ENCODE results near the gene SHROOM1. TPM values are rescaled to one million over a fixed set of nuclear protein-coding genes. Genes with fewer than 3 reads are reported as not detected.

Gene SHROOM1
- total RNA-seq, 1 donor from 2014 or later, result 4.5 TPM

DNA sequence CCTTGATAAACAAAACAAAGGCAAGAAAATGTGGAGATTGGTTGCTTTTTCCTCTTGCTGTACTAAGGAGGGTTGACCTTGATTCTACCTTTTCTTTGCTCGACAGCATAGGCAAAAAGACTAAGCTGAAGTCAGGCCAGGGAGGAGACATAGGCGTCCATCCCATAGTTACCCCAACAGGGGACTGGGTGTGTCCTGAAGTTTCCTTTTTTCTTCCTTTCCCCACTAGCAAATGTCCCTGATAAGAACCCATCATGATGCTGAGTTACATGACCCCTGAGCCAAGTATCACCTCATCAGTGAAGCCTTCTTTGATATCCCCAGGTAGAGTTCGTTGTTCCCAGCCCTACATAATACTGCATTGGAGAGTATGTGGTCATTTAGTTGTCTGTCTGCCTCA is 9.9 kb upstream of the SHROOM1 start:
- Mint-ChIP-seq H3K27ac (ENCODE audit: unreplicated experiment) (no peak overlapping the region), H3K4me1 (ENCODE audit: unreplicated experiment) (peaks cover 11% of the 10 kb centered on the region), H3K36me3 (ENCODE audit: unreplicated experiment) (no peaks in the 10 kb centered on the region), H3K9me3 (ENCODE audit: unreplicated experiment) (no peaks in the 10 kb centered on the region), H3K27me3 (ENCODE audit: unreplicated experiment) (no peaks in the 10 kb centered on the region), H3K4me3 (ENCODE audit: unreplicated experiment) (no peak overlapping the region)
- DNase-seq (ENCODE audit: extremely low spot score, unreplicated experiment), result no peak
- TF ChIP-seq, protein P1, sequence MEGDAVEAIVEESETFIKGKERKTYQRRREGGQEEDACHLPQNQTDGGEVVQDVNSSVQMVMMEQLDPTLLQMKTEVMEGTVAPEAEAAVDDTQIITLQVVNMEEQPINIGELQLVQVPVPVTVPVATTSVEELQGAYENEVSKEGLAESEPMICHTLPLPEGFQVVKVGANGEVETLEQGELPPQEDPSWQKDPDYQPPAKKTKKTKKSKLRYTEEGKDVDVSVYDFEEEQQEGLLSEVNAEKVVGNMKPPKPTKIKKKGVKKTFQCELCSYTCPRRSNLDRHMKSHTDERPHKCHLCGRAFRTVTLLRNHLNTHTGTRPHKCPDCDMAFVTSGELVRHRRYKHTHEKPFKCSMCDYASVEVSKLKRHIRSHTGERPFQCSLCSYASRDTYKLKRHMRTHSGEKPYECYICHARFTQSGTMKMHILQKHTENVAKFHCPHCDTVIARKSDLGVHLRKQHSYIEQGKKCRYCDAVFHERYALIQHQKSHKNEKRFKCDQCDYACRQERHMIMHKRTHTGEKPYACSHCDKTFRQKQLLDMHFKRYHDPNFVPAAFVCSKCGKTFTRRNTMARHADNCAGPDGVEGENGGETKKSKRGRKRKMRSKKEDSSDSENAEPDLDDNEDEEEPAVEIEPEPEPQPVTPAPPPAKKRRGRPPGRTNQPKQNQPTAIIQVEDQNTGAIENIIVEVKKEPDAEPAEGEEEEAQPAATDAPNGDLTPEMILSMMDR (IDR thresholded peaks at IDR 0.05), result no peak

- Mint-ChIP-seq H3K27ac (ENCODE audit: unreplicated experiment) (no peak overlapping the region), H3K4me3 (ENCODE audit: unreplicated experiment) (no peak overlapping the region), H3K27me3 (ENCODE audit: unreplicated experiment) (no peaks in the 10 kb centered on the region), H3K36me3 (ENCODE audit: unreplicated experiment) (no peaks in the 10 kb centered on the region), H3K9me3 (ENCODE audit: unreplicated experiment) (no peaks in the 10 kb centered on the region), H3K4me1 (ENCODE audit: unreplicated experiment) (peaks cover 11% of the 10 kb centered on the region)
- TF ChIP-seq, protein P1 (IDR thresholded peaks at IDR 0.05), result no peak
- DNase-seq (ENCODE audit: extremely low spot score, unreplicated experiment), result no peak
These were observed 9.2 kb upstream of the SHROOM1 start for GRCh38 chr5:132839426-132840301.

DNA sequence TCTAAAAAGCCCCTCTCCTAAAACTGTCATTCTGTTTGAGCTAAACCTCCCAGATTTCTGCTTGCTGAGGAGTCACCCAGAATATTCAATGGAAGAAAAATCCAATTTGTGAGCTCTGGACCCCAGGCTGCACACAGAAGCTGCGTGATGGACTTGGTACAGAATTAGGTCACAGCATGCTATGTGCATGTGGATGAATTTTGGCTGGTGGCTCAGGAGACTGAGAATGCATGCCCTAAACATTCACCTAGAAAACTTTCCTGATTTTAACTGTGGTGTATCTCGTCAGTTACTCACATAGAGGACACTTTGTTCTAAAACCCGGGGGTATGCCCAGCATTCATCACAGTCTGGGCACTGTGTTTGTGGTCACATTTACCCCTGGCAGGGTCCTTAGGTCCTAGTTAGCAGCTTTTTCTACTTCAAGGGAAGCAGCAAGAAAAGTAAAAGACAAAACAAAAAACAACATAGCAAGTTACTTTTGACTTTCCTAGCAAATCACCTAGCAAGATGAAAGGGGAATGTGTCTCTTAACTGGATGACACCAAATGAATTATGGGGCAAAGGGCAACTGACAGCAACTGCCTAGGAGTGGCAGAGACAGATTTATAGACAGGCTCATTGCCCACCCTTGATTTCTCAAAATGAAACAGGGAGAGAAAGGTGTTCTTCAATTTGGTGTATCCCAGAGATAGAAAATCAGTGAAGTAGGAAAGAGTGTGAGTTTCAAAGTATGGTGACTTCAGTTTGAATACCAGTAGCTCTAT is 8.3 kb upstream of the SHROOM1 start:
- no peak overlapping the region for H3K4me3 Mint-ChIP-seq (ENCODE audit: unreplicated experiment)
- no peak for DNase-seq (ENCODE audit: extremely low spot score, unreplicated experiment)
- TF ChIP-seq, protein P1 (IDR thresholded peaks at IDR 0.05), result no peak
- H3K27ac Mint-ChIP-seq (ENCODE audit: unreplicated experiment), result no peak overlapping the region
- no peaks in the 10 kb centered on the region for H3K36me3 Mint-ChIP-seq (ENCODE audit: unreplicated experiment)
- H3K27me3 Mint-ChIP-seq (ENCODE audit: unreplicated experiment), result no peaks in the 10 kb centered on the region
- H3K9me3 Mint-ChIP-seq (ENCODE audit: unreplicated experiment), result no peaks in the 10 kb centered on the region
- H3K4me1 Mint-ChIP-seq (ENCODE audit: unreplicated experiment), result peaks cover 11% of the 10 kb centered on the region

GRCh38 chr5:132837868-132838267 is 7.4 kb upstream of the SHROOM1 start:
- TF ChIP-seq, protein P1 (IDR thresholded peaks at IDR 0.05), result no peak
- Mint-ChIP-seq H3K27ac (ENCODE audit: unreplicated experiment) (no peak overlapping the region), H3K27me3 (ENCODE audit: unreplicated experiment) (no peaks in the 10 kb centered on the region), H3K4me1 (ENCODE audit: unreplicated experiment) (peaks cover 11% of the 10 kb centered on the region), H3K9me3 (ENCODE audit: unreplicated experiment) (no peaks in the 10 kb centered on the region), H3K36me3 (ENCODE audit: unreplicated experiment) (no peaks in the 10 kb centered on the region), H3K4me3 (ENCODE audit: unreplicated experiment) (no peak overlapping the region)
- DNase-seq (ENCODE audit: extremely low spot score, unreplicated experiment), result no peak

- DNase-seq (ENCODE audit: extremely low spot score, unreplicated experiment), result no peak
- no peaks in the 10 kb centered on the region for H3K9me3 Mint-ChIP-seq (ENCODE audit: unreplicated experiment)
- no peaks in the 10 kb centered on the region for H3K27me3 Mint-ChIP-seq (ENCODE audit: unreplicated experiment)
- TF ChIP-seq, protein P1 (IDR thresholded peaks at IDR 0.05), result no peak
- no peak overlapping the region for H3K27ac Mint-ChIP-seq (ENCODE audit: unreplicated experiment)
- H3K4me3 Mint-ChIP-seq (ENCODE audit: unreplicated experiment), result no peak overlapping the region
- H3K36me3 Mint-ChIP-seq (ENCODE audit: unreplicated experiment), result no peaks in the 10 kb centered on the region
- H3K4me1 Mint-ChIP-seq (ENCODE audit: unreplicated experiment), result peaks cover 11% of the 10 kb centered on the region
These were observed 6.4 kb upstream of the SHROOM1 start for GRCh38 chr5:132836852-132837251.

Data from osteocyte (in vitro differentiated cells).